ENCODE data around the gene CCDC30.

DNA sequence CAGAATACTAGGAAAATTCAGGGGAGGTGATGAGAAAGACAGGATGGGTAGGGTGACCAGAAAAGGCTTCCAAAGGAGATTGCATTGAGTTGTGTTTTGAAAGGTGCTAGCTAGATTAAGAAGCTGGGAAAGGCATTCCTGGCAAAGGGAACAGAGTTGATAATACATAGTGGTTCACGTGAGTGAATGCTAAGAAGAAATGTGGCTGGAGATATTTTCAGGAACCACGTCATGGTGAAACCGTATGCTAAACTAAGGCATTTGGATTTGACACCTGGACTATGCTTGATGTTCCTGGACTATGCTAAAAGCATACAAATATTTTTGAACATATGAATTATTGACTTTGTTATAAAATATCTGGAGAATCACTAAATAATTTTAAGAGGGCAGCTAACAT, 14.7 kb downstream of the CCDC30 start:
- TF ChIP-seq, protein P1, sequence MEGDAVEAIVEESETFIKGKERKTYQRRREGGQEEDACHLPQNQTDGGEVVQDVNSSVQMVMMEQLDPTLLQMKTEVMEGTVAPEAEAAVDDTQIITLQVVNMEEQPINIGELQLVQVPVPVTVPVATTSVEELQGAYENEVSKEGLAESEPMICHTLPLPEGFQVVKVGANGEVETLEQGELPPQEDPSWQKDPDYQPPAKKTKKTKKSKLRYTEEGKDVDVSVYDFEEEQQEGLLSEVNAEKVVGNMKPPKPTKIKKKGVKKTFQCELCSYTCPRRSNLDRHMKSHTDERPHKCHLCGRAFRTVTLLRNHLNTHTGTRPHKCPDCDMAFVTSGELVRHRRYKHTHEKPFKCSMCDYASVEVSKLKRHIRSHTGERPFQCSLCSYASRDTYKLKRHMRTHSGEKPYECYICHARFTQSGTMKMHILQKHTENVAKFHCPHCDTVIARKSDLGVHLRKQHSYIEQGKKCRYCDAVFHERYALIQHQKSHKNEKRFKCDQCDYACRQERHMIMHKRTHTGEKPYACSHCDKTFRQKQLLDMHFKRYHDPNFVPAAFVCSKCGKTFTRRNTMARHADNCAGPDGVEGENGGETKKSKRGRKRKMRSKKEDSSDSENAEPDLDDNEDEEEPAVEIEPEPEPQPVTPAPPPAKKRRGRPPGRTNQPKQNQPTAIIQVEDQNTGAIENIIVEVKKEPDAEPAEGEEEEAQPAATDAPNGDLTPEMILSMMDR (IDR thresholded peaks at IDR 0.05): no peak
- no peak for TF ChIP-seq POLR2A (IDR thresholded peaks at IDR 0.05)

All from transverse colon (tissue), 3 donors.